ENCODE data around the gene FAM120C.

DNA sequence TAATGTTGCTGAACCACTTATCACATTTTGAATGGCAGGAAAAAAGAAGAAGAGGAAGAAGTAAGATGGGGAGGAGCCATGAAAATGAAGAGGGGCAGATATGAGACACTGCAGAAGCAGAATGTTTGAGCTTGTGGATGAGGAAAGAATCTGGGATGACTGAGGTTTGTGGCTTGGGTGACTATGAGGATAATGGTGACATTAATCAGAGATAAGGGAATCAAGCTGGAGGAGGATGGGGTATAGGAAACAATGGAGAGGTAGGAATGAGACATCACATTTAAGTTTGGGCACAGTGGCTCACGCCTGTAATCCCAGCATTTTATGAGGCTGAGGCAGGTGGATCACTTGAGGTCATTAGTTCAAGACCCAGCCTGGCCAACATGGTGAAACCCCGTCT is 119.7 kb downstream of the FAM120C start:
- TF ChIP-seq, protein P1, sequence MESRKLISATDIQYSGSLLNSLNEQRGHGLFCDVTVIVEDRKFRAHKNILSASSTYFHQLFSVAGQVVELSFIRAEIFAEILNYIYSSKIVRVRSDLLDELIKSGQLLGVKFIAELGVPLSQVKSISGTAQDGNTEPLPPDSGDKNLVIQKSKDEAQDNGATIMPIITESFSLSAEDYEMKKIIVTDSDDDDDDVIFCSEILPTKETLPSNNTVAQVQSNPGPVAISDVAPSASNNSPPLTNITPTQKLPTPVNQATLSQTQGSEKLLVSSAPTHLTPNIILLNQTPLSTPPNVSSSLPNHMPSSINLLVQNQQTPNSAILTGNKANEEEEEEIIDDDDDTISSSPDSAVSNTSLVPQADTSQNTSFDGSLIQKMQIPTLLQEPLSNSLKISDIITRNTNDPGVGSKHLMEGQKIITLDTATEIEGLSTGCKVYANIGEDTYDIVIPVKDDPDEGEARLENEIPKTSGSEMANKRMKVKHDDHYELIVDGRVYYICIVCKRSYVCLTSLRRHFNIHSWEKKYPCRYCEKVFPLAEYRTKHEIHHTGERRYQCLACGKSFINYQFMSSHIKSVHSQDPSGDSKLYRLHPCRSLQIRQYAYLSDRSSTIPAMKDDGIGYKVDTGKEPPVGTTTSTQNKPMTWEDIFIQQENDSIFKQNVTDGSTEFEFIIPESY (IDR thresholded peaks at IDR 0.05; ENCODE audit: extremely low read depth, insufficient replicate concordance, low read length) = no peak
- TF ChIP-seq ZNF274 (IDR thresholded peaks at IDR 0.05; ENCODE audit: low read depth, low read length) = no peak
- TF ChIP-seq, protein P2, sequence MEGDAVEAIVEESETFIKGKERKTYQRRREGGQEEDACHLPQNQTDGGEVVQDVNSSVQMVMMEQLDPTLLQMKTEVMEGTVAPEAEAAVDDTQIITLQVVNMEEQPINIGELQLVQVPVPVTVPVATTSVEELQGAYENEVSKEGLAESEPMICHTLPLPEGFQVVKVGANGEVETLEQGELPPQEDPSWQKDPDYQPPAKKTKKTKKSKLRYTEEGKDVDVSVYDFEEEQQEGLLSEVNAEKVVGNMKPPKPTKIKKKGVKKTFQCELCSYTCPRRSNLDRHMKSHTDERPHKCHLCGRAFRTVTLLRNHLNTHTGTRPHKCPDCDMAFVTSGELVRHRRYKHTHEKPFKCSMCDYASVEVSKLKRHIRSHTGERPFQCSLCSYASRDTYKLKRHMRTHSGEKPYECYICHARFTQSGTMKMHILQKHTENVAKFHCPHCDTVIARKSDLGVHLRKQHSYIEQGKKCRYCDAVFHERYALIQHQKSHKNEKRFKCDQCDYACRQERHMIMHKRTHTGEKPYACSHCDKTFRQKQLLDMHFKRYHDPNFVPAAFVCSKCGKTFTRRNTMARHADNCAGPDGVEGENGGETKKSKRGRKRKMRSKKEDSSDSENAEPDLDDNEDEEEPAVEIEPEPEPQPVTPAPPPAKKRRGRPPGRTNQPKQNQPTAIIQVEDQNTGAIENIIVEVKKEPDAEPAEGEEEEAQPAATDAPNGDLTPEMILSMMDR (IDR thresholded peaks at IDR 0.05 in 2 of 3, conservative IDR thresholded peaks at IDR 0.05 in 1 of 3; ENCODE audit: borderline replicate concordance in 1 of 3, insufficient read depth in 1 of 3, low read depth in 2 of 3, low read length in 2 of 3) = no peak
